Cardiac fibroblast (primary cell): Measurements from ENCODE around the gene RNF150.

Experiments used
- DNase-seq, 2 donors: peaks; one replicate each; pipeline versions ENCODE4 v3.0.0 to v3.0.0-alpha.2; 2010; ENCODE audit warnings: low read depth in 2 of 2
- H3K4me3 ChIP-seq, 2 donors: replicated peaks in 1 of 2; 1 replicate in 1 of 2; 2 replicates in 1 of 2; pipeline ENCODE4 v1.5.1; 2011; ENCODE audit warnings: low read depth in 2 of 2, low read length in 2 of 2, mild to moderate bottlenecking in 2 of 2, moderate library complexity in 1 of 2
- CTCF ChIP-seq: IDR thresholded peaks from one replicate; pipeline ENCODE4 v1.5.1; 2011; ENCODE audit warnings: low read depth, mild to moderate bottlenecking, low read length, inconsistent platforms

The RNF150 gene

DNA sequence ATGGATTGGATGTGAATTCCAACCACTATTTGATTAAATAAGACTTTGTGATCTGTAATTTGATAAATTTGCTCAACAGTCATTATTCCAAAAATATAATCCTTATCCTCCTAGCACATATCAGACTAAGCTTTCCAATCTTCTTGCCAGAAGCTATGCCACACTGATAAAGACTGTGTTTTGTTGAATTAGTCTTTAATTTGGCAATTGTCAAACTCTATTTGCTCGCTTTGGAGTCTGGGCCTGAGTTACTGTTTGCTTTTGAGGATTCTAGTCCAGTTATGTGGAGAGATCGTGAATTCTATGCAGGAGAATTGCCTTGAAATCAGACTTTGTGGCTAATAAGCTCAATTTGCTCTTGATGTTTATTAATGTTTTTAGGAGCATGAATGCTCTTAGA, 10.9 kb upstream of the RNF150 start:
- TF ChIP-seq CTCF: no peak
- DNase-seq: no peak
- H3K4me3 ChIP-seq: no peak overlapping the region

GRCh38 chr4:141142423-141142822, 9.2 kb upstream of the RNF150 start:
- no peak overlapping the region for H3K4me3 ChIP-seq
- DNase-seq: peak in 1 of 2 donors; percentile 13

GRCh38 chr4:141140391-141141200, 7.3 kb upstream of the RNF150 start:
- no peak for TF ChIP-seq CTCF
- H3K4me3 ChIP-seq: no peak overlapping the region
- DNase-seq: no peak

More at GRCh38 chr4:141142423-141142822, 9.2 kb upstream of the RNF150 start:
- no peak for TF ChIP-seq CTCF

- peak; percentile 8 to 24 for DNase-seq
Observed at GRCh38 chr4:141133999-141134995, 1.0 kb upstream of the RNF150 start.

DNA sequence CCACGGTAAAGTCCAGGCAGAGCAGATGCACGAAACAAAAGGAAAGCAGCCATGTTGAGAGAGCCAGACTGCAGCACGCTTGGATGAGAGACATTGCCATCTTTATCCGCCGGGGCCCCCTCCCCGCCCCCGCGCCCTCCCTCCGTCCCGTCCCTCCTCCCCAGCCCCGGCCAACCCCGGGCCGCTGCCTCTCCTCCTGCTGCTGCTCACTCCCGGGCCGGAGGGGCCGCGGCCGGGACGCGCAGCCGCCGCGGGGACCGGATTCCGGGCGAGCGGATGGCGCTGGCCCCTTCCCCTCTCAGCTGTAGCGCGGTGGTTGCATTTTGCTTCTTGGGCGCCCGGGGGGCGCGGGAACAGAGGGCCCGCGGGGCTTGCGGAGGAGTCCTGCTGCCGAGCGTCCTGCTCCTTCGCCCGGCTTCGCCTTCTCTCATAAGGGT, 542 bp downstream of the RNF150 start:
- TF ChIP-seq CTCF: no peak
- DNase-seq: peak; percentile 25 to 34
- peak overlapping the region; percentile 65 to 68 for H3K4me3 ChIP-seq

More at GRCh38 chr4:141133999-141134995, 1.0 kb upstream of the RNF150 start:
- no peak overlapping the region for H3K4me3 ChIP-seq
- TF ChIP-seq CTCF: peak; percentile 15

- peak overlapping the region; percentile 65 to 68 for H3K4me3 ChIP-seq
- TF ChIP-seq CTCF: no peak
- peak in 1 of 2 donors; percentile 18 for DNase-seq
Observed at GRCh38 chr4:141132072-141132708, 1.1 kb downstream of the RNF150 start.
